ENCODE measurements around the gene SEMA4A.
"Not testable (repeated sequence)": the region's sequence is repeated elsewhere in the genome, so short reads cannot be mapped to it uniquely, and the experiment has no call there.

Gene SEMA4A

DNA sequence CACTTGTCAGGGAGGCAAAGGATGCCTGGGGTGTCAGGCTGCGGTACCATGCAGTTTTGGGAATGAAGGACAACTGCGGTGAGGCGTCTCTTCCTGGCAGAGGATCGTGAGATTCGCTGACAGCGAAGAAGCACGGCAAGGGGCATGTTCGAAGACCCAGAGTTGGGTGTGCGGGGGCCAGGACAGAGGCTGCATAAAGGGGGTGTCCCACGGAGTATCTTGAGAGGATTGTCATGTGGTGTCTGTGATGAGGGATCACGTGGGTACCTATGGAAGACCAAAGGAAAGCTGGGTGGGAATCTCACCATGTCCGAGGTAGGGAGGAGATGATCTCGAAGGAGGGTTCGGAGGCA, 40.9 kb downstream of the SEMA4A start:
- DNase-seq (ENCODE audit: low read depth): no peak

- DNase-seq (ENCODE audit: low read depth): no peak
Observed at GRCh38 chr1:156195853-156196252, 42.5 kb downstream of the SEMA4A start.

DNA sequence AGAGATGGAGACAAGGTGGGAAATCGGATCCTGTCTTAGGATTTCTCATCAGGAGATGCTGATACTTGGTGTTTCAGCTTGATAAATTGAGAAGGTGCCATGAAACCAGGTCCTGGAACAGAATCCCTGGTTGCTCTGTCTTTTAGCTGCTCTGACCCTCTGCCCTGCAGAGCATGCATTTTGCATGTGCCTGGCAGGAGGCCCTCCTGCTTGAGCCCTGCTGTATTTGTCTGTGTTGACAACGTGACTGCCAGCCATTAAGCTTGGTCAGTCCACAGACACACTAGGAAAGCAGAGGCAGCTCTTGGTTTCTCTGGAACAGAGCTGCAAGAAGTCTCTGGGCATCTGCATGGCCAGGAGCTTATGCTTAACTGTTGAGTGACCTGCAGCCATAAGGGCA, 43.1 kb downstream of the SEMA4A start:
- no peak for DNase-seq (ENCODE audit: low read depth)

- no peak for DNase-seq (ENCODE audit: low read depth)
Observed at GRCh38 chr1:156198831-156199349, 45.5 kb downstream of the SEMA4A start.

- no peak for DNase-seq (ENCODE audit: low read depth)
Observed at GRCh38 chr1:156200044-156200443, 46.7 kb downstream of the SEMA4A start.

GRCh38 chr1:156203331-156203730, 49.9 kb downstream of the SEMA4A start:
- peak; percentile 83 for DNase-seq (ENCODE audit: low read depth)

DNA sequence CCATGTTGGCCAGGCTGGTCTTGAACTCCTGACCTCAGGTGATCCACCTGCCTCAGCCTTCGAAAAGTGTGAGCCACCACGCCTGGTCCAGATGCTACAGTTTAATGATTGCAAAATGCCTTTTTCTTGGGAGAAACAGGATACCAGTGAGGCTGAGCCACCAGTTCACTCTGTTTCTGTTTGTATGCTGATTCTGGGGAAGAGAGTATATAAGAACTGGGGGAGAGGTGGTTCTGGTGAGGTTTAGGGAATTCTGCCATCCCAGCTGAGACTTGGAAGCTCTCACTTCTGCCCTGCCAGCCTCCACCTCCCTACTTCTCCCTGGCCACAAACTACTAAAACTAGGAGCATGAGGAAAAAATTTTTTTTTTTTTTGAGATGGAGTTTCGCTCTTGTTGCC, 51.3 kb downstream of the SEMA4A start:
- DNase-seq (ENCODE audit: low read depth): no peak

GRCh38 chr1:156211243-156211642, 57.9 kb downstream of the SEMA4A start:
- no peak for DNase-seq (ENCODE audit: low read depth)

GRCh38 chr1:156212130-156212529, 58.7 kb downstream of the SEMA4A start:
- no peak for DNase-seq (ENCODE audit: low read depth)

DNA sequence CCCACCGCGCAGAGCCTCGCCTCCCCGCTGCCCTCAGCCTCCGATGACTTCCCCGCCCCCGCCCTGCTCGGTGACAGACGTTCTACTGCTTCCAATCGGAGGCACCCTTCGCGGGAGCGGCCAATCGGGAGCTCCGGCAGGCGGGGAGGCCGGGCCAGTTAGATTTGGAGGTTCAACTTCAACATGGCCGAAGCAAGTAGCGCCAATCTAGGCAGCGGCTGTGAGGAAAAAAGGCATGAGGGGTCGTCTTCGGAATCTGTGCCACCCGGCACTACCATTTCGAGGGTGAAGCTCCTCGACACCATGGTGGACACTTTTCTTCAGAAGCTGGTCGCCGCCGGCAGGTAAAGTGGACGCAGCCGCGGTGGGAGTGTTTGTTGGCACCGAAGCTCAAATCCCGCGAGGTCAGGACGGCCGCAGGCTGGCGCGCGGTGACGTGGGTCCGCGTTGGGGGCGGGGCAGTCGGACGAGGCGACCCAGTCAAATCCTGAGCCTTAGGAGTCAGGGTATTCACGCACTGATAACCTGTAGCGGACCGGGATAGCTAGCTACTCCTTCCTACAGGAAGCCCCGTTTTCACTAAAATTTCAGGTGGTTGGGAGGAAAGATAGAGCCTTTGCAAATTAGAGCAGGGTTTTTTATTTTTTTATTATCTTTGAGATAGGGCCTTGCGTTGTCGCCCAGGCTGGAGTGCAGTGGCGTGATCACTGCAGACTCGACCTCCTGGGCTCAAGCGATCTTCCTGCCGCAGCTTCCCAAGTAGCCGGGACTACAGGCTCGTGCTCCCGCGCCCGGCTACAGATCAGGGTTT, 59.7 kb downstream of the SEMA4A start, which contains the start of gene PMF1:
Gene PMF1 (plus strand): TSS at position 175 of the 811 bp plus-strand sequence. CDS start 9 bp downstream, at position 184.
- peak; percentile 97 for DNase-seq (ENCODE audit: low read depth)

DNA sequence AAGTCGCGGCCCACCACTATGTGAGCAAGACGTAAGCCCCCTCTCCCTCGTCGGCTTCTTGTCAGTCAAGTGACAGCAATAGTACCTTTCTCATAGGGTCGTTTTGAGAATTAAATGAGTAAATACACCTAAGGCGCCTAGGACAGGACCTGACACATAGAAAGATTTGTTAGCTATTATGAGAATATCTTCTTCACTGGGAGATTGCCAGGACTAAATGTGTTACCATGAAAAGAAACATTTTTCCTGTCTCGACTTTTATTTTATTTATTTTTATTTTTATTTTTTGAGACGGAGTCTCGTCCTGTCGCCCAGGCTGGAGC, 60.2 kb downstream of the SEMA4A start:
- DNase-seq (ENCODE audit: low read depth): no peak

DNA sequence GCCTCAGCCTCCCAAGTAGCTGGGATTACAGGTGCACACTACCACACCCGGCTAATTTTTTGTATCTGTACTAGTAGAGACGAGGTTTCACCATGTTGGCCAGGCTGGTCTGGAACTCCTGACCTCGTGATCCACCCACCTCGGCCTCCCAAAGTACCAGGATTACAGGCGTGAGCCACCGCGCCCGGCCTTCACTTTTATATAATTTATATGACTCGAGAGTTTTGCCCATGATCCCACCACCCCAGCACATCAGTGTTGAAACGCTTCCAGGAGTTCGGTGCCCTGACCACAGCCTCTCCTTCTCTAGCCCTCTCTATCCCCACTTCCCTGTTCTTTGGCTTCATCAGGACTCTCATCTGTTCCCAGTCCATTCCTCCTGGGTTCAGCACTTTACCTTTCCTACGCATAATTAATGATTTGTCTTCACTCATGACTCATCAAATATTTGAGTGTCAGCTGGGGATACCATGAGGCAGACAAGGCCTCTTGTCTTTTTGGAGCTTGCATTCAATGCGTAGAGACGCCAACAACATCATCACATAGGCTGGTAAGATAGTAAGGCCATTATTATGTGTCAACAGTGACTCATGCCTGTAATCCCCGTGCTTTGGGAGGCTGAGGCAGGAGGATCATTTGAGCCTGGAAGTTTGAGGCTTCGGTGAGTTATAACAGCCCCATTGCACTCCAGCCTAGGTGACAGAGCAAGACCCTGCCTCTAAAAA, 60.8 kb downstream of the SEMA4A start:
- DNase-seq (ENCODE audit: low read depth): peak; percentile 42

DNA sequence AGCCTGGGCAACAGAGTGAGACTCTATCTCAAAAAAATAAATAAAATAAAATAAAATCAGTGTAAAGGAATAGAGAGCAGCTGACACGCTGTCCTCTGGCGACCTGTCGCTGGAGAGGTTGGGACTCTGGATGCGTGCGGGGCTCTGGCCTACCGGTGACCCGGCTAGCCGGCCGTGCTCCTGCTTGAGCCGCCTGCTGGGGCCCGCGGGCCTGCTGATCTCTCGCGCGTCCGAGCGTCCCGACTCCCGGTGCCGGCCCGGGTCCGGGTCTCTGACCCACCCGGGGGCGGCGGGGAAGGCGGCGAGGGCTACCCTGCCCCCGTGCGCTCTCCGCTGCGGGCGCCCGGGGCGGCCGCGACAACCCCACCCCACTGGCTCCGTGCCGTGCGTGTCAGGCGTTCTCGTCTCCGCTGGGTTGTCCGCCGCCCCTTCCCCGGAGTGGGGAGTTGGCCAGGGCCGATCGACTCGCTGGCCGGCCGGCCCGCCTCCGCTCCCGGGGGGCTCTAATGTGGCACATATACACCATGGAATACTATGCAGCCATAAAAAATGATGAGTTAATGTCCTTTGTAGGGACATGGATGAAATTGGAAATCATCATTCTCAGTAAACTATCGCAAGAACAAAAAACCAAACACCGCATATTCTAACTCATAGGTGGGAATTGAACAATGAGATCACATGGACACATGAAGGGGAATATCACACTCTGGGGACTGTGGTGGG, 63.1 kb downstream of the SEMA4A start:
- DNase-seq (ENCODE audit: low read depth): not testable (repeated sequence)

DNA sequence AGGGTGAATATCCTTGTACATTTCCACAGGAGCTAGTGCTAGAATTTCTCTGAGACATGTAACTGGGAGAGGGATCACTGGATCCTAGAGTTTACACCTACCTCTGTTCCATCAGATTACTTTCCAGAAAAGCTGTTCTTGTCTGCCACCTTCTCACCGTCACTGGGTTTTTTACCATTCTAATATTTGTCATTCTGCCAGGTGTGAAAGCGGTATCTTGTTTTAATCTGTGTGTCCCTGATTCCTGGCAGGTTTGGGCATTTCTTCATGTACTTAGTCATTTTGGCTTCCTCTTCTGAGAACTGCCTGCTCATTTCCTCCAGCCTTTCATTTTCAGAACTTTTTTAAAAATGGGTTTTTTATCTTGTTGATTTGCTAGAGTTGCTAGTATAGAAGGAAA, 64.5 kb downstream of the SEMA4A start:
- peak; percentile 38 for DNase-seq (ENCODE audit: low read depth)

- no peak for DNase-seq (ENCODE audit: low read depth)
Observed at GRCh38 chr1:156220226-156220625, 66.8 kb downstream of the SEMA4A start.

- no peak for DNase-seq (ENCODE audit: low read depth)
Observed at GRCh38 chr1:156221986-156222692, 68.8 kb downstream of the SEMA4A start.

- no peak for DNase-seq (ENCODE audit: low read depth)
Observed at GRCh38 chr1:156225677-156226014, 72.3 kb downstream of the SEMA4A start.

DNA sequence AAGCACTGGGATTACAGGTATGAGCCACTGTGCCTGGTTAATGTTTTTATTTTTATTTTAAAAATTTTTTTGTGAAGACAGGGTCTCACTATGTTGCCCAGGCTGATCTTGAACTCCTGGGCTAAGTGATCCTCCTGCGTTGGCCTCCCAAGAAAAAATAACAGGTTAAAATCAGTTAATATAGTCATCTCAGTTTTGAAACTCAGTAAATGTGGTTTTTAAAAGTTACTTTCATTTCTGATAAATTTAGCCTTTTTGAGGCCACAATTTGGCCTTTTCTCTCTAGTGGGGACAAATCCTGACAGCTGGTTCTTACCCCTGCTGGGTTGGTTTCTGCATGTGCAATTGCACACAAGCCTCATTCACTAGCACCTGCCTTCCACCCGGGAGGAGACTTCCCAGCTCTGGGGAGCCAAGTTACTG, 72.7 kb downstream of the SEMA4A start:
- no peak for DNase-seq (ENCODE audit: low read depth)

- DNase-seq (ENCODE audit: low read depth): no peak
Observed at GRCh38 chr1:156226782-156227181, 73.4 kb downstream of the SEMA4A start.
